Stimulated activated CD4-positive, alpha-beta T cell treated with anti-CD3 and anti-CD28 coated beads, Interleukin-1b, Interleukin-23, amount 100 ng/mL, for 48 hours (primary cell): ENCODE data around the gene CGRRF1.
A peak's percentile ranks its signal among the peaks of the same experiment; 100 is the strongest.

Source experiments
- DNase-seq: peaks from one replicate; pipeline ENCODE4 v3.0.0-alpha.2; 2020

The CGRRF1 gene

GRCh38 chr14:54509546-54510501, at the start of gene CGRRF1:
CGRRF1 (plus strand) TSS chr14:54509906; CDS start chr14:54509960, 54 bp downstream.
- DNase-seq = peak; percentile 96

GRCh38 chr14:54462048-54462447, 47.7 kb upstream of the CGRRF1 start:
- no peak for DNase-seq

- DNase-seq = no peak
These were observed 44.1 kb upstream of the CGRRF1 start for GRCh38 chr14:54465654-54466053.

- no peak for DNase-seq
These were observed 42.4 kb upstream of the CGRRF1 start for GRCh38 chr14:54467280-54467679.

GRCh38 chr14:54470701-54471100, 39.0 kb upstream of the CGRRF1 start:
- DNase-seq = no peak

- DNase-seq = no peak
These were observed 38.1 kb upstream of the CGRRF1 start for GRCh38 chr14:54471641-54472040.

GRCh38 chr14:54472315-54472714, 37.4 kb upstream of the CGRRF1 start:
- DNase-seq = no peak

GRCh38 chr14:54474232-54474793, 35.4 kb upstream of the CGRRF1 start:
- DNase-seq = no peak

GRCh38 chr14:54475187-54475899, 34.4 kb upstream of the CGRRF1 start:
- DNase-seq = no peak

GRCh38 chr14:54475911-54476310, 33.8 kb upstream of the CGRRF1 start:
- no peak for DNase-seq

- no peak for DNase-seq
These were observed 31.0 kb upstream of the CGRRF1 start for GRCh38 chr14:54478636-54479215.

GRCh38 chr14:54480830-54481562, 28.7 kb upstream of the CGRRF1 start:
- no peak for DNase-seq

GRCh38 chr14:54481695-54482094, 28.0 kb upstream of the CGRRF1 start:
- no peak for DNase-seq

- DNase-seq = no peak
These were observed 26.5 kb upstream of the CGRRF1 start for GRCh38 chr14:54483073-54483745.

- DNase-seq = no peak
These were observed 25.9 kb upstream of the CGRRF1 start for GRCh38 chr14:54483846-54484245.

GRCh38 chr14:54486685-54487084, 23.0 kb upstream of the CGRRF1 start:
- DNase-seq = no peak

GRCh38 chr14:54487771-54488170, 21.9 kb upstream of the CGRRF1 start:
- no peak for DNase-seq

- DNase-seq = no peak
These were observed 21.4 kb upstream of the CGRRF1 start for GRCh38 chr14:54488318-54488645.

GRCh38 chr14:54488646-54489317, 20.9 kb upstream of the CGRRF1 start, which contains the start of gene GMFB:
GMFB (minus strand) TSS chr14:54488980; CDS start chr14:54488927, 53 bp downstream.
- peak; percentile 88 for DNase-seq

GRCh38 chr14:54489318-54489683, 20.4 kb upstream of the CGRRF1 start:
- no peak for DNase-seq

GRCh38 chr14:54489731-54490444, 19.8 kb upstream of the CGRRF1 start:
- no peak for DNase-seq
